WTC11 (cell line): ENCODE data around the gene STK33.

Experiments
- AFF4 ChIP-seq: sonication (generic); formaldehyde crosslinking; IDR thresholded peaks from 2 replicates; pipeline ENCODE4 v1.8.1; 2023; ENCODE audit warnings: mild to moderate bottlenecking, missing genetic modification reagents, borderline replicate concordance
- ATF1 ChIP-seq: sonication (generic); formaldehyde crosslinking; IDR thresholded peaks from 2 replicates; pipeline ENCODE4 v1.8.1; 2023; ENCODE audit warnings: mild to moderate bottlenecking, moderate library complexity, missing genetic modification reagents
- CREM ChIP-seq: sonication (generic); formaldehyde crosslinking; IDR thresholded peaks from 2 replicates; pipeline ENCODE4 v1.8.1; 2022; ENCODE audit warnings: mild to moderate bottlenecking, missing genetic modification reagents, moderate library complexity
- CTCF ChIP-seq: fragments of 200-600 bp; IDR thresholded peaks from 2 replicates; pipeline ENCODE4 v1.8.0; 2022; ENCODE audit warnings: antibody characterized with exemption
- FOXJ3 ChIP-seq: sonication (generic); formaldehyde crosslinking; IDR thresholded peaks from 2 replicates; pipeline ENCODE4 v1.9.0; 2021; ENCODE audit warnings: missing genetic modification reagents, mild to moderate bottlenecking, borderline replicate concordance
- HMGA2 ChIP-seq: fragments of 250-450 bp; sonication (Bioruptor Pico); IDR thresholded peaks from 2 replicates; pipeline ENCODE4 v1.4.0; 2021; ENCODE audit warnings: mild to moderate bottlenecking, moderate library complexity
- JUN ChIP-seq: sonication (generic); formaldehyde crosslinking; IDR thresholded peaks from 2 replicates; pipeline ENCODE4 v1.8.0; 2023; ENCODE audit warnings: mild to moderate bottlenecking, missing genetic modification reagents
- NFE2L1 ChIP-seq: sonication (generic); formaldehyde crosslinking; IDR thresholded peaks from 2 replicates; pipeline ENCODE4 v1.8.1; 2023; ENCODE audit warnings: missing genetic modification reagents
- NR3C1 ChIP-seq: sonication (generic); formaldehyde crosslinking; conservative IDR thresholded peaks from 2 replicates; pipeline ENCODE4 v1.8.1; 2023; ENCODE audit warnings: low read depth, mild to moderate bottlenecking, missing genetic modification reagents
- SP1 ChIP-seq: sonication (generic); formaldehyde crosslinking; conservative IDR thresholded peaks from 2 replicates; pipeline ENCODE4 v1.8.1; 2022; ENCODE audit warnings: missing genetic modification reagents
- USF2 ChIP-seq: sonication (generic); formaldehyde crosslinking; IDR thresholded peaks from 2 replicates; pipeline ENCODE4 v1.8.1; 2023; ENCODE audit warnings: mild to moderate bottlenecking, missing genetic modification reagents, moderate library complexity
- ZBTB43 ChIP-seq: sonication (generic); formaldehyde crosslinking; IDR thresholded peaks from 2 replicates; pipeline ENCODE4 v1.8.1; 2023; ENCODE audit warnings: mild to moderate bottlenecking, missing genetic modification reagents
- ZNF263 ChIP-seq: sonication (generic); formaldehyde crosslinking; IDR thresholded peaks from 2 replicates; pipeline ENCODE4 v1.8.1; 2022; ENCODE audit warnings: low read depth, mild to moderate bottlenecking, moderate library complexity, missing genetic modification reagents

GRCh38 chr11:8375460-8375859 lies 218.6 kb downstream of the STK33 start:
- TF ChIP-seq CTCF, result no peak
- TF ChIP-seq USF2, result no peak
- TF ChIP-seq HMGA2, result no peak
- TF ChIP-seq NFE2L1, result no peak
- no peak for TF ChIP-seq FOXJ3
- no peak for TF ChIP-seq CREM (CRISPR knock-in tag)
- TF ChIP-seq ATF1 (CRISPR knock-in tag), result no peak
- no peak for TF ChIP-seq SP1 (CRISPR knock-in tag)
- TF ChIP-seq AFF4 (CRISPR knock-in tag), result no peak
- no peak for TF ChIP-seq ZBTB43 (CRISPR knock-in tag)
- no peak for TF ChIP-seq JUN (CRISPR knock-in tag)
- TF ChIP-seq ZNF263 (CRISPR knock-in tag), result no peak
- no peak for TF ChIP-seq NR3C1 (CRISPR knock-in tag)
